Measurements from ENCODE around the gene SLC5A9.

DNA sequence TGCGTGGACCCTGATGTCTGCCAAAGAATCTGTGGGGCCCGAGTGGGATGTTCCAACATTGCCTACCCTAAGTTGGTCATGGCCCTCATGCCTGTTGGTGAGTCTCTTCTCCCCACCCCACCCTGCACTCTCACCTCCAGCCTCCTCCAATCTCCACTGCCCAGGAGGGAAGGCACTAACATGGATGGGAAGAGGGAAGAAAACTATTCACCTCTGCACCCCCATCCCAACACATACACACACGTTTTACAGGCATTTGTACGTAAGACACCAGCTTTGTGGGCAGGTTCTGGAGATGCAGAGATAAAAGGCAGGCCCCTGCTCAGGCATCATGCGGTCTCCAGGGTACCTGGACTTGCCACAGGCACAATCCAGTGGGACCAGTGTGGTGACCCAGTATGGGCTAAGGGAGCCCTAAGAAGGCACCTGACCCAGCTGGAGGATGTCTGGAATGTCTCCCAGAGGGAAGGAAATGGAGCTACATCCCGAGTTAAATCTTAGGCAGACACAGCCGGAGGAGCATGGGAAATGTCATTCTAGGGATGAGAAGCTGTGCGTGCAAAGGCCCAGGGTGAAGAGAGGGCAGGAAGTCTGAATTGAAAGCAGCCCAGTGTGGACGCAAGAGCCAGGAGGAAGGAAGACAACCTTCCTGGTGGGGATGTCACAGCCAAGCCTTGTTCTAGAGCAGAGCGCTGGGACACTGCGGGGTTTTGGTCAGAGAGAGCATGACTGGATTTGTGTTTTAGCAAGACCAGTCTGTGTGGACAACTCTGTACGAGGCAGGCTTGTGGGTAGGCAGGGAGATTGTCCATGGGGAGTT, 11.4 kb downstream of the SLC5A9 start:
- TF ChIP-seq CTCF (conservative IDR thresholded peaks at IDR 0.05 in 1 of 2, IDR thresholded peaks at IDR 0.05 in 1 of 2; ENCODE audit: low read depth in 1 of 2, low read length in 2 of 2), result no peak
- TF ChIP-seq EZH2 (IDR thresholded peaks at IDR 0.05; ENCODE audit: low read length, missing control alignments), result no peak

Measured in fibroblast of lung (primary cell).